LNCaP clone FGC (cell line): ENCODE measurements around the gene ATP8B4.

Experiments used
- DNase-seq: peaks from one replicate; pipeline ENCODE4 v3.0.0-alpha.2; 2011; ENCODE audit warnings: low read depth
- H3K4me3 ChIP-seq: 2 replicates; pipeline ENCODE4 v1.5.1; 2011; ENCODE audit warnings: mild to moderate bottlenecking, low read depth, low read length, control low read depth
- CTCF ChIP-seq: IDR thresholded peaks from 2 replicates; pipeline ENCODE4 v1.5.1; 2012; ENCODE audit warnings: mild to moderate bottlenecking; ENCODE audit not compliant: control insufficient read depth, insufficient read depth; ENCODE audit errors: extremely low read depth

ATP8B4 gene

GRCh38 chr15:50065279-50065678, 53.8 kb downstream of the ATP8B4 start:
- DNase-seq, result no peak
- no peak for TF ChIP-seq CTCF
- H3K4me3 ChIP-seq, result no peak overlapping the region

- no peak overlapping the region for H3K4me3 ChIP-seq
- no peak for DNase-seq
These were observed 54.4 kb downstream of the ATP8B4 start for GRCh38 chr15:50064673-50065072.

GRCh38 chr15:50063226-50063625, 55.8 kb downstream of the ATP8B4 start:
- DNase-seq, result no peak
- TF ChIP-seq CTCF, result no peak
- H3K4me3 ChIP-seq, result no peak overlapping the region

More at GRCh38 chr15:50064673-50065072, 54.4 kb downstream of the ATP8B4 start:
- TF ChIP-seq CTCF, result no peak

GRCh38 chr15:50061503-50061902, 57.5 kb downstream of the ATP8B4 start:
- H3K4me3 ChIP-seq, result no peak overlapping the region
- no peak for TF ChIP-seq CTCF
- no peak for DNase-seq

- TF ChIP-seq CTCF, result no peak
- H3K4me3 ChIP-seq, result no peak overlapping the region
- no peak for DNase-seq
These were observed 59.1 kb downstream of the ATP8B4 start for GRCh38 chr15:50059883-50060282.

GRCh38 chr15:50059203-50059772, 59.7 kb downstream of the ATP8B4 start:
- no peak for TF ChIP-seq CTCF
- no peak for DNase-seq
- H3K4me3 ChIP-seq, result no peak overlapping the region

- no peak overlapping the region for H3K4me3 ChIP-seq
- DNase-seq, result peak; percentile 13
- TF ChIP-seq CTCF, result no peak
These were observed 61.0 kb downstream of the ATP8B4 start for GRCh38 chr15:50057905-50058639.
